Karpas-422 (cell line): Measurements from ENCODE around the gene MAGI1. TPM values are rescaled to one million over a fixed set of nuclear protein-coding genes. Genes with fewer than 3 reads are reported as not detected.

Experiments used
- DNase-seq: peaks from one replicate; pipeline ENCODE4 v3.0.0-alpha.2; 2015
- H2AFZ ChIP-seq: fragments of 200-600 bp; sonication (generic); 2 replicates; pipeline ENCODE4 v1.6.1; 2014; ENCODE audit warnings: antibody characterized with exemption, low read length, mixed read lengths
- H3K27ac ChIP-seq: fragments of 200-600 bp; sonication (generic); 2 replicates; pipeline ENCODE4 v1.5.1; 2014; ENCODE audit warnings: mild to moderate bottlenecking, low read length, moderate library complexity
- H3K27me3 ChIP-seq: fragments of 200-600 bp; sonication (generic); 2 replicates; pipeline ENCODE4 v1.6.1; 2014; ENCODE audit warnings: low read length, mixed read lengths
- H3K36me3 ChIP-seq: fragments of 200-600 bp; sonication (generic); 2 replicates; pipeline ENCODE4 v1.6.1; 2014; ENCODE audit warnings: low read length, mixed read lengths; ENCODE audit not compliant: insufficient read depth
- H3K4me1 ChIP-seq: fragments of 200-600 bp; sonication (generic); 2 replicates; pipeline ENCODE4 v1.6.1; 2014; ENCODE audit warnings: mild to moderate bottlenecking, low read length, mixed read lengths
- H3K4me2 ChIP-seq: fragments of 200-600 bp; sonication (generic); 2 replicates; pipeline ENCODE4 v1.6.1; 2014; ENCODE audit warnings: low read length, low read depth, mild to moderate bottlenecking; ENCODE audit not compliant: poor library complexity, severe bottlenecking
- H3K4me3 ChIP-seq: fragments of 200-600 bp; sonication (generic); 2 replicates; pipeline ENCODE4 v1.5.1; 2014; ENCODE audit warnings: mild to moderate bottlenecking, antibody characterized with exemption, low read length, mixed read lengths
- H3K79me2 ChIP-seq: fragments of 200-600 bp; sonication (generic); 2 replicates; pipeline ENCODE4 v1.6.1; 2014; ENCODE audit warnings: mild to moderate bottlenecking, low read length, mixed read lengths
- H3K9ac ChIP-seq: fragments of 200-600 bp; sonication (generic); 2 replicates; pipeline ENCODE4 v1.6.0; 2014; ENCODE audit warnings: low read length
- H3K9me2 ChIP-seq: fragments of 200-600 bp; sonication (generic), shearing (Covaris generic); replicated peaks from 2 replicates; pipeline ENCODE4 v1.6.0; 2014; ENCODE audit warnings: mild to moderate bottlenecking, low read length, moderate library complexity; ENCODE audit not compliant: insufficient read depth
- H3K9me3 ChIP-seq: fragments of 300-700, 200-600 bp; sonication (generic); 2 replicates; pipeline ENCODE4 v1.6.1; 2014; ENCODE audit warnings: low read length, mixed read lengths
- H4K20me1 ChIP-seq: fragments of 200-600 bp; sonication (generic); 2 replicates; pipeline ENCODE4 v1.6.1; 2014; ENCODE audit warnings: mild to moderate bottlenecking, antibody characterized with exemption, low read length, low read depth; ENCODE audit not compliant: insufficient read depth
- total RNA-seq: library from RNA; depleted of rRNA; stranded (reverse); fragments of >200 nt; shearing (Covaris generic); gene quantifications from 2 replicates; pipeline ENCODE4 v1.2.3, GENCODE V29; 2014; ENCODE audit warnings: low replicate concordance

Gene MAGI1
- total RNA-seq, 1 experiment from 2014 or later: 0.71 TPM

DNA sequence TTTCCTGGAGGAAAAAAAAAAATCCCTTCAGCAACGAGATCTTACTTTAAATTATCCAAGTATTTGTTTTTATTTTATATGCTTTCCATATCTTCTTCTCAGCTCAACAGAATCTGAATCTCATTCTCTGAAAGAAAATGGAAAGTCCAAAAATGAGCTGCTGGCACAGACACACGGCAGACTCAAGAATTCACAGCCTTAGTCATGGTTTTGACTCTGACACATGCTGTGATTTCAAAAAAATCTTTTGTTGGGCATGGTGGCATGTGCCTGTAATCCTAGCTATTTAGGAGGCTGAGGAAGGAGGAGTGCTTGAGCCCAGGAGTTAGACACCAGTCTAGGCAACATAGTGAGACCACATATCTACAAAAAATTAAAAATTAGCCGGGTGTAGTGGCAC, 565.0 kb downstream of the MAGI1 start:
- Histone ChIP-seq H3K4me2 (no peak overlapping the region), H3K9ac (no peak overlapping the region)

DNA sequence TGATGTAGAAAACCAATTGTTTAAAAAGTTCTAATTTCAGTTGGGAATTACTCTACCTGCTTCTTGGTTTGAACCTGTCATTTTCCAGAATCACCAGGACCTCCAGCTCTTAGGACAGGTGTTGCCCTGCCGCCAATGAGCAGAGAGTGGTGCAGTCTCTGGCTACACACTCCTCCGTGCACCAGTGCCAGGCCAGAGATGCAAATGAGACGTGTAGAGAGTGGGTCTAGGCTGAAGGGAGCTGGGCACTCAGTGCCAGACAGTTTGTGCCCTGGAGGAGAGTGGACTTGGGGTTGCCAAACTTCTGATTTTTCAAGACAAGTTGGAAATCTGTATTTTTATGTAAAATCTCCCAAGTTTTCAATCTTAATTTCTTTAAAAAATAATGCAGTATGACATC, 566.2 kb downstream of the MAGI1 start:
- Histone ChIP-seq H4K20me1 (no peaks in the 10 kb centered on the region), H3K9ac (no peak overlapping the region), H3K9me2 (no peaks in the 10 kb centered on the region), H3K79me2 (no peaks in the 10 kb centered on the region), H3K4me1 (no peaks in the 10 kb centered on the region), H3K36me3 (no peaks in the 10 kb centered on the region), H3K27me3 (no peaks in the 10 kb centered on the region), H3K4me3 (no peak overlapping the region), H3K9me3 (no peaks in the 10 kb centered on the region), H2AFZ (no peak overlapping the region), H3K4me2 (no peak overlapping the region), H3K27ac (no peak overlapping the region)
- DNase-seq: no peak

More for the DNA sequence above, 565.0 kb downstream of the MAGI1 start:
- H3K27ac ChIP-seq: no peak overlapping the region
- no peaks in the 10 kb centered on the region for H3K9me3 ChIP-seq
- no peaks in the 10 kb centered on the region for H4K20me1 ChIP-seq
- H3K9me2 ChIP-seq: no peaks in the 10 kb centered on the region
- H3K4me3 ChIP-seq: no peak overlapping the region
- H3K27me3 ChIP-seq: no peaks in the 10 kb centered on the region
- H3K4me1 ChIP-seq: no peaks in the 10 kb centered on the region
- no peak for DNase-seq
- no peaks in the 10 kb centered on the region for H3K79me2 ChIP-seq
- H3K36me3 ChIP-seq: no peaks in the 10 kb centered on the region
- no peak overlapping the region for H2AFZ ChIP-seq

GRCh38 chr3:65466300-65466988, 572.3 kb downstream of the MAGI1 start:
- Histone ChIP-seq H3K9me2 (no peaks in the 10 kb centered on the region), H3K4me2 (no peak overlapping the region), H3K27me3 (no peaks in the 10 kb centered on the region), H2AFZ (no peak overlapping the region), H3K36me3 (no peaks in the 10 kb centered on the region), H3K4me3 (no peak overlapping the region), H3K27ac (no peak overlapping the region), H4K20me1 (no peaks in the 10 kb centered on the region), H3K9ac (no peak overlapping the region), H3K9me3 (no peaks in the 10 kb centered on the region), H3K4me1 (no peaks in the 10 kb centered on the region), H3K79me2 (no peaks in the 10 kb centered on the region)
- DNase-seq: no peak

DNA sequence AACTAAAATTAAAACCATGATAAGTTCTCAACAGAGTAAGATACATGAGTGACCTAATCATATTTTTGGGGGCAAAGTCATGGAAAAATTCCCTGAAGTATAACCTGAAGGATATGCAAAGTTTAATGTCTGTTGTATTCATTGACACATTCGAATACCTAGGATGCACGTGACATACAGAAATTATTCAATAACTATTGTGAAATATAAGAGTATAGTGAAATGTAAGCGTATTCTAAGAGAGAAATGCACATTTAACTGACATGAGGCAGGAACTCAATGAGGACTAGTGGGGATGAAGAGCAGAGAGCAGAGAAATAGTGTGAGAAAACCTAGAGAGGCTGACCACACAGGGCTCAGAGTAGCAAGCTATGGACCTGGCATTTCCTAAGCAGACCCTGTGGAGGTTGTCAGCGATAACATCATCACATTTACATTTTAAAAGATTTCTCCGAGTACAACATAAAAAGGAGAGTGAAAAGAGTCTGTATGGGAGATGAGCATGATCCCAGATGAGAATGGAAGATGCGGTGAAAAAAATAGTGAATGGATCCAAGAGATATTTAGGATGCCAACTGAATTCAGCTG, 588.8 kb downstream of the MAGI1 start:
- Histone ChIP-seq H3K27ac (no peak overlapping the region), H3K9ac (no peak overlapping the region), H2AFZ (no peak overlapping the region), H3K79me2 (no peaks in the 10 kb centered on the region), H3K4me2 (no peak overlapping the region), H3K36me3 (no peaks in the 10 kb centered on the region), H3K9me3 (no peaks in the 10 kb centered on the region), H3K4me1 (no peaks in the 10 kb centered on the region), H3K27me3 (no peaks in the 10 kb centered on the region), H4K20me1 (no peaks in the 10 kb centered on the region), H3K4me3 (no peak overlapping the region), H3K9me2 (no peaks in the 10 kb centered on the region)
- DNase-seq: no peak

DNA sequence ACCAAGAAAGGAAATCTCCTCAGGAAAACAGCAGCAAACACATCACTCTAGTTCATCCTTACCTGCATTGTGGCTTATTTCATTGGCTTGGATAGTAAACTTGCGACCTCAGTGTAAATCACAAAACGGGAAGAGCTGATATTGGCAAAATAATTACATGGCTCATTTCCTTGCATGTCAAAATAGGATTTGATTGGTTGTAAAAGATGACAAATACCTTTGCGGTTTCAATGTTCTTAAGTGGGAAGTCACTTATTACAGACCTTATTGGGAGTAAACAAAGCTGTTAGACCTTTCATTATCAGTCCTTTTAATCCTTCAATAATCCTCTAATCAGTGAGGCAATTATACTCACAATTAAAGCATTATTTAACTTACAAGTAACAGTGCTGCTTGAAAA, 590.6 kb downstream of the MAGI1 start:
- H3K4me3 ChIP-seq: no peak overlapping the region
- H3K4me2 ChIP-seq: no peak overlapping the region
- no peak overlapping the region for H2AFZ ChIP-seq
- H4K20me1 ChIP-seq: no peaks in the 10 kb centered on the region
- no peaks in the 10 kb centered on the region for H3K4me1 ChIP-seq
- no peaks in the 10 kb centered on the region for H3K9me3 ChIP-seq
- no peaks in the 10 kb centered on the region for H3K9me2 ChIP-seq
- DNase-seq: no peak
- H3K27me3 ChIP-seq: no peaks in the 10 kb centered on the region
- H3K36me3 ChIP-seq: no peaks in the 10 kb centered on the region
- H3K27ac ChIP-seq: no peak overlapping the region
- H3K79me2 ChIP-seq: no peaks in the 10 kb centered on the region
- no peak overlapping the region for H3K9ac ChIP-seq

GRCh38 chr3:65445573-65446169, 593.0 kb downstream of the MAGI1 start:
- H3K36me3 ChIP-seq: no peaks in the 10 kb centered on the region
- DNase-seq: no peak
- H4K20me1 ChIP-seq: no peaks in the 10 kb centered on the region
- H3K4me3 ChIP-seq: no peak overlapping the region
- H3K27ac ChIP-seq: no peak overlapping the region
- H2AFZ ChIP-seq: no peak overlapping the region
- H3K79me2 ChIP-seq: no peaks in the 10 kb centered on the region
- no peaks in the 10 kb centered on the region for H3K9me2 ChIP-seq
- H3K9ac ChIP-seq: no peak overlapping the region
- H3K9me3 ChIP-seq: no peaks in the 10 kb centered on the region
- H3K4me1 ChIP-seq: no peaks in the 10 kb centered on the region
- H3K4me2 ChIP-seq: no peak overlapping the region
- no peaks in the 10 kb centered on the region for H3K27me3 ChIP-seq

GRCh38 chr3:65444447-65444815, 594.3 kb downstream of the MAGI1 start:
- Histone ChIP-seq H3K27me3 (no peaks in the 10 kb centered on the region), H3K9me2 (no peaks in the 10 kb centered on the region), H4K20me1 (no peaks in the 10 kb centered on the region), H3K36me3 (no peaks in the 10 kb centered on the region), H3K9ac (no peak overlapping the region), H3K9me3 (no peaks in the 10 kb centered on the region), H3K4me2 (no peak overlapping the region), H3K4me3 (no peak overlapping the region), H2AFZ (no peak overlapping the region), H3K27ac (no peak overlapping the region), H3K79me2 (no peaks in the 10 kb centered on the region), H3K4me1 (peaks cover 1% of the 10 kb centered on the region; the same call in 1 of the 2 replicates)
- no peak for DNase-seq

DNA sequence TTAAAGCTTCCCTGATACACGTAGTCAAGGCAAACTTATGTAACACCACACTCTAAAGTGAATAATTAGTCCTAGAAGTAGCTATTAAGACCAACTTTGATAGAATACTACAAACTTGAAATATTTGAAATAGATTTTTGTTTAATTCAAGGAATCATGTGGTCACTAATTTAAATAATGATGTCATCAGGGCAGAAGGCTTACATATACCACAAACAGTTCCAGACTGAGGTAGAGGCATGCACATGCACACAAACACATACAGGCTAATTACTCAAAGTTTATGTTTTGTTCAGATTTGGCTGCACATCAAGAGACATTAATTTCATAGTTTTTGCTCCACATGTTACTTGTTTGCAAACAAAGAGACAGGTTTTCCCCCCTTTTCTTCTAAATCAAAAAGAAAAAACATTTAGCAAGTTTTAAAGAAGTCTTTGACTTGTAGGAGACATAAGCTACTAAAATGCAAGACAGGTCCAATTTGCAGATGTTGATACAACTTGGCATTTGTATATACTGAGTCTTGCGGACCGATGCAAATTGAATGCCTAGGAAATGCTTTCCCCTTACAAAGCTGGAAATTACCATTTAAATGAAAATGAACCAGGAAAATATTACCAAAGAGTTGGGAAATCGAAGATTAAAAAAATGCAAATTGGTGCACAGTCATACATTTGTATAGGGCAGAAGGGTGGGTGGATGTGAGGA, 594.8 kb downstream of the MAGI1 start:
- no peak overlapping the region for H2AFZ ChIP-seq
- no peak overlapping the region for H3K27ac ChIP-seq
- H3K4me3 ChIP-seq: no peak overlapping the region
- H3K36me3 ChIP-seq: no peaks in the 10 kb centered on the region
- H3K9me2 ChIP-seq: no peaks in the 10 kb centered on the region
- no peaks in the 10 kb centered on the region for H3K79me2 ChIP-seq
- no peaks in the 10 kb centered on the region for H4K20me1 ChIP-seq
- no peak for DNase-seq
- no peak overlapping the region for H3K9ac ChIP-seq
- H3K4me1 ChIP-seq: peaks cover 4% of the 10 kb centered on the region; the same call in 1 of the 2 replicates
- H3K4me2 ChIP-seq: no peak overlapping the region
- H3K27me3 ChIP-seq: no peaks in the 10 kb centered on the region
- no peaks in the 10 kb centered on the region for H3K9me3 ChIP-seq
